Tibial nerve (tissue), 4 donors: ENCODE results near the gene CHAMP1.

Source experiments
- EP300 ChIP-seq, 2 donors: sonication (generic); formaldehyde crosslinking; IDR thresholded peaks; one replicate each; pipeline ENCODE4 v1.6.1; 2017; ENCODE audit warnings: antibody characterized with exemption in 2 of 2, mild to moderate bottlenecking in 1 of 2
- POLR2A ChIP-seq, 2 donors: fragments of 450-650 bp; IDR thresholded peaks; one replicate each; pipeline ENCODE4 v1.6.1; 2017; ENCODE audit warnings: antibody characterized with exemption in 2 of 2, mild to moderate bottlenecking in 2 of 2, moderate library complexity in 2 of 2
- TF ChIP-seq, protein P1 (sequence below), 5 experiments: fragments of 200-600 bp in 3 of 5; fragments of 450-650 bp in 2 of 5; sonication (generic) in 3 of 5; IDR thresholded peaks; one replicate each; pipeline ENCODE4 v1.5.1; 2016 to 2019; ENCODE audit warnings: antibody characterized with exemption in 5 of 5, mild to moderate bottlenecking in 3 of 5, moderate library complexity in 2 of 5

DNA sequence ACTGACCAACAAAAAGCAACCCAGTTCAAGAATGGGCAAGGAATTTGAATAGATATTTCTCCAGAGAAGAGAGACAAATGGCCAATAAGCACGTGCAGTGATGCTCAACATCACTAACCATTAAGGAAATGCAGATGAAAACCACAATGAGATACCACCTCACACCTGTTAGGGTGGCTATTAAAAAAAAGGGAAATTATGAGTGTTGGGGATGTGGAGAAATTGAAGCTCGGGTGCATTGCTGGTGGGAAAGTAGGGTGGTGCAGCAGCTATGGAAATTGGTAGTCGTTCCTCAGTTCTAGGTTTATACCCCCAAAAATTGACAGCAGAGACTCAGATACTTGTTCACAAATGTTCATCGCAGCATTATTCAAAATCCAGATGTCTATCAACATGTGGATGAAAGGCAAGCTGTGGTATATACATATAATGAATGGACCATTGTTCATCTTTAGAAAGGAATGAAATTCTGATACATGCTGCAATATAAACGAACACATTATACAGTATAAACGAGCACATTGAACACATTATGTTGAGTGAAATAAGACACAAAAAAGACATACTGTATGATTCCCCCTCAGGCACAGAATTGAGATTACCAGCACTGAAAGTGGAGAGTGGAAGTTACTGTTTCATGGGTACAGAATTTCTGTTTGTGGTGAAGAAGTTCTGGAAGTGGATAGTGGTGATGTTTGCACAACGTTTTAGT, 927 bp downstream of the CHAMP1 start:
- no peak for TF ChIP-seq POLR2A (IDR thresholded peaks at IDR 0.05)
- TF ChIP-seq, protein P1, sequence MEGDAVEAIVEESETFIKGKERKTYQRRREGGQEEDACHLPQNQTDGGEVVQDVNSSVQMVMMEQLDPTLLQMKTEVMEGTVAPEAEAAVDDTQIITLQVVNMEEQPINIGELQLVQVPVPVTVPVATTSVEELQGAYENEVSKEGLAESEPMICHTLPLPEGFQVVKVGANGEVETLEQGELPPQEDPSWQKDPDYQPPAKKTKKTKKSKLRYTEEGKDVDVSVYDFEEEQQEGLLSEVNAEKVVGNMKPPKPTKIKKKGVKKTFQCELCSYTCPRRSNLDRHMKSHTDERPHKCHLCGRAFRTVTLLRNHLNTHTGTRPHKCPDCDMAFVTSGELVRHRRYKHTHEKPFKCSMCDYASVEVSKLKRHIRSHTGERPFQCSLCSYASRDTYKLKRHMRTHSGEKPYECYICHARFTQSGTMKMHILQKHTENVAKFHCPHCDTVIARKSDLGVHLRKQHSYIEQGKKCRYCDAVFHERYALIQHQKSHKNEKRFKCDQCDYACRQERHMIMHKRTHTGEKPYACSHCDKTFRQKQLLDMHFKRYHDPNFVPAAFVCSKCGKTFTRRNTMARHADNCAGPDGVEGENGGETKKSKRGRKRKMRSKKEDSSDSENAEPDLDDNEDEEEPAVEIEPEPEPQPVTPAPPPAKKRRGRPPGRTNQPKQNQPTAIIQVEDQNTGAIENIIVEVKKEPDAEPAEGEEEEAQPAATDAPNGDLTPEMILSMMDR (IDR thresholded peaks at IDR 0.05) = no peak
- no peak for TF ChIP-seq EP300 (IDR thresholded peaks at IDR 0.05)
